ENCODE measurements around the gene DNM3. TPM values are rescaled to one million over a fixed set of nuclear protein-coding genes. Genes with fewer than 3 reads are reported as not detected.

Gene DNM3
- total and polyA plus RNA-seq, 9 donors, result 2.2 to 7.0 (median 3.9) TPM

GRCh38 chr1:171984850-171985485 lies 143.7 kb downstream of the DNM3 start:
- Histone ChIP-seq H3K9me3 (replicated peaks; ENCODE audit: control insufficient read depth, low read depth, low read length) (no peaks in the 10 kb centered on the region), H3K27me3 (ENCODE audit: control insufficient read depth, insufficient read depth, low read length) (no peaks in the 10 kb centered on the region), H3K4me1 (ENCODE audit: control insufficient read depth, insufficient read depth, low read length) (no peaks in the 10 kb centered on the region), H3K36me3 (ENCODE audit: control insufficient read depth, insufficient read depth, low read length) (no peaks in the 10 kb centered on the region), H3K4me3 (ENCODE audit: low read length) (no peak overlapping the region), H3K27ac (ENCODE audit: low read length) (no peak overlapping the region)
- peak; percentile 42 for DNase-seq
- 0% methylated on average over 2 of the region's 3 CpGs for WGBS (ENCODE audit: insufficient coverage)

- Histone ChIP-seq H3K9me3 (replicated peaks; ENCODE audit: control insufficient read depth, low read depth, low read length) (no peaks in the 10 kb centered on the region), H3K4me3 (ENCODE audit: low read length) (no peak overlapping the region), H3K27me3 (ENCODE audit: control insufficient read depth, insufficient read depth, low read length) (no peaks in the 10 kb centered on the region), H3K36me3 (ENCODE audit: control insufficient read depth, insufficient read depth, low read length) (no peaks in the 10 kb centered on the region), H3K4me1 (ENCODE audit: control insufficient read depth, insufficient read depth, low read length) (no peaks in the 10 kb centered on the region), H3K27ac (ENCODE audit: low read length) (no peak overlapping the region)
- no CpG with 5 or more reads among the region's 2 CpGs for WGBS (ENCODE audit: insufficient coverage)
- no peak for DNase-seq
These were observed 144.3 kb downstream of the DNM3 start for GRCh38 chr1:171985639-171986038.

- Histone ChIP-seq H3K36me3 (ENCODE audit: control insufficient read depth, insufficient read depth, low read length) (no peaks in the 10 kb centered on the region), H3K4me3 (ENCODE audit: low read length) (no peak overlapping the region), H3K4me1 (ENCODE audit: control insufficient read depth, insufficient read depth, low read length) (no peaks in the 10 kb centered on the region), H3K9me3 (replicated peaks; ENCODE audit: control insufficient read depth, low read depth, low read length) (no peaks in the 10 kb centered on the region), H3K27ac (ENCODE audit: low read length) (no peak overlapping the region), H3K27me3 (ENCODE audit: control insufficient read depth, insufficient read depth, low read length) (no peaks in the 10 kb centered on the region)
- DNase-seq, result no peak
- WGBS (ENCODE audit: insufficient coverage), result no CpG with 5 or more reads among the region's 1 CpG
These were observed 147.1 kb downstream of the DNM3 start for GRCh38 chr1:171988243-171988885.

GRCh38 chr1:171990371-171990770 lies 149.1 kb downstream of the DNM3 start:
- Histone ChIP-seq H3K27me3 (ENCODE audit: control insufficient read depth, insufficient read depth, low read length) (no peaks in the 10 kb centered on the region), H3K27ac (ENCODE audit: low read length) (no peak overlapping the region), H3K36me3 (ENCODE audit: control insufficient read depth, insufficient read depth, low read length) (no peaks in the 10 kb centered on the region), H3K4me3 (ENCODE audit: low read length) (no peak overlapping the region), H3K4me1 (ENCODE audit: control insufficient read depth, insufficient read depth, low read length) (no peaks in the 10 kb centered on the region), H3K9me3 (replicated peaks; ENCODE audit: control insufficient read depth, low read depth, low read length) (no peaks in the 10 kb centered on the region)
- DNase-seq, result no peak

GRCh38 chr1:171994293-171994692 lies 153.0 kb downstream of the DNM3 start:
- no peaks in the 10 kb centered on the region for H3K27me3 ChIP-seq (ENCODE audit: control insufficient read depth, insufficient read depth, low read length)
- H3K36me3 ChIP-seq (ENCODE audit: control insufficient read depth, insufficient read depth, low read length), result no peaks in the 10 kb centered on the region
- H3K4me3 ChIP-seq (ENCODE audit: low read length), result no peak overlapping the region
- no peaks in the 10 kb centered on the region for H3K9me3 ChIP-seq (replicated peaks; ENCODE audit: control insufficient read depth, low read depth, low read length)
- no peak for DNase-seq
- H3K27ac ChIP-seq (ENCODE audit: low read length), result no peak overlapping the region
- no CpG with 5 or more reads among the region's 2 CpGs for WGBS (ENCODE audit: insufficient coverage)
- no peaks in the 10 kb centered on the region for H3K4me1 ChIP-seq (ENCODE audit: control insufficient read depth, insufficient read depth, low read length)

- Histone ChIP-seq H3K36me3 (ENCODE audit: control insufficient read depth, insufficient read depth, low read length) (no peaks in the 10 kb centered on the region), H3K4me1 (ENCODE audit: control insufficient read depth, insufficient read depth, low read length) (no peaks in the 10 kb centered on the region), H3K4me3 (ENCODE audit: low read length) (no peak overlapping the region), H3K9me3 (replicated peaks; ENCODE audit: control insufficient read depth, low read depth, low read length) (no peaks in the 10 kb centered on the region), H3K27me3 (ENCODE audit: control insufficient read depth, insufficient read depth, low read length) (no peaks in the 10 kb centered on the region), H3K27ac (ENCODE audit: low read length) (no peak overlapping the region)
- no peak for DNase-seq
- WGBS (ENCODE audit: insufficient coverage), result no CpG with 5 or more reads among the region's 3 CpGs
These were observed 154.3 kb downstream of the DNM3 start for GRCh38 chr1:171995573-171995972.

- H3K4me1 ChIP-seq (ENCODE audit: control insufficient read depth, insufficient read depth, low read length), result no peaks in the 10 kb centered on the region
- peak; percentile 63 for DNase-seq
- whole genome bisulfite sequencing (ENCODE audit: insufficient coverage), result no CpG with 5 or more reads among the region's 1 CpG
These were observed 156.6 kb downstream of the DNM3 start for GRCh38 chr1:171997936-171998335.

GRCh38 chr1:171998711-171999110 lies 157.4 kb downstream of the DNM3 start:
- Histone ChIP-seq H3K27ac (ENCODE audit: low read length) (no peak overlapping the region), H3K36me3 (ENCODE audit: control insufficient read depth, insufficient read depth, low read length) (no peaks in the 10 kb centered on the region), H3K9me3 (replicated peaks; ENCODE audit: control insufficient read depth, low read depth, low read length) (no peaks in the 10 kb centered on the region), H3K27me3 (ENCODE audit: control insufficient read depth, insufficient read depth, low read length) (no peaks in the 10 kb centered on the region), H3K4me1 (ENCODE audit: control insufficient read depth, insufficient read depth, low read length) (no peaks in the 10 kb centered on the region), H3K4me3 (ENCODE audit: low read length) (no peak overlapping the region)
- WGBS (ENCODE audit: insufficient coverage), result 72% methylated on average over 2 of the region's 2 CpGs
- no peak for DNase-seq

More at GRCh38 chr1:171997936-171998335, 156.6 kb downstream of the DNM3 start:
- no peak overlapping the region for H3K27ac ChIP-seq (ENCODE audit: low read length)
- no peaks in the 10 kb centered on the region for H3K27me3 ChIP-seq (ENCODE audit: control insufficient read depth, insufficient read depth, low read length)
- no peaks in the 10 kb centered on the region for H3K9me3 ChIP-seq (replicated peaks; ENCODE audit: control insufficient read depth, low read depth, low read length)
- no peak overlapping the region for H3K4me3 ChIP-seq (ENCODE audit: low read length)
- no peaks in the 10 kb centered on the region for H3K36me3 ChIP-seq (ENCODE audit: control insufficient read depth, insufficient read depth, low read length)

GRCh38 chr1:171999756-172000155 lies 158.5 kb downstream of the DNM3 start:
- no peak for DNase-seq
- no peaks in the 10 kb centered on the region for H3K27me3 ChIP-seq (ENCODE audit: control insufficient read depth, insufficient read depth, low read length)
- no peaks in the 10 kb centered on the region for H3K36me3 ChIP-seq (ENCODE audit: control insufficient read depth, insufficient read depth, low read length)
- no peaks in the 10 kb centered on the region for H3K9me3 ChIP-seq (replicated peaks; ENCODE audit: control insufficient read depth, low read depth, low read length)
- WGBS (ENCODE audit: insufficient coverage), result 62% methylated on average over 2 of the region's 2 CpGs
- H3K4me3 ChIP-seq (ENCODE audit: low read length), result no peak overlapping the region
- no peaks in the 10 kb centered on the region for H3K4me1 ChIP-seq (ENCODE audit: control insufficient read depth, insufficient read depth, low read length)
- H3K27ac ChIP-seq (ENCODE audit: low read length), result no peak overlapping the region

GRCh38 chr1:172001288-172001687 lies 160.0 kb downstream of the DNM3 start:
- Histone ChIP-seq H3K9me3 (replicated peaks; ENCODE audit: control insufficient read depth, low read depth, low read length) (no peaks in the 10 kb centered on the region), H3K36me3 (ENCODE audit: control insufficient read depth, insufficient read depth, low read length) (no peaks in the 10 kb centered on the region), H3K27me3 (ENCODE audit: control insufficient read depth, insufficient read depth, low read length) (no peaks in the 10 kb centered on the region), H3K4me3 (ENCODE audit: low read length) (no peak overlapping the region), H3K4me1 (ENCODE audit: control insufficient read depth, insufficient read depth, low read length) (no peaks in the 10 kb centered on the region), H3K27ac (ENCODE audit: low read length) (no peak overlapping the region)
- DNase-seq, result no peak
- WGBS (ENCODE audit: insufficient coverage), result no CpG with 5 or more reads among the region's 3 CpGs

Measured in muscle of leg (tissue), 11 donors.